Measurements from ENCODE around the gene CFI. TPM values are rescaled to one million over a fixed set of nuclear protein-coding genes. Genes with fewer than 3 reads are reported as not detected.

The CFI gene
- total RNA-seq (2012; rRNA removed) (0.18 and 0.28 TPM in 2 replicates), polyA plus RNA-seq (2012; rRNA removed) (0.10 and 0.12 TPM in 2 replicates), Bru-seq, nascent RNA (percentile 24 among the genes with signal in this experiment), BruChase-seq, experiment 1, labeled RNA remaining after a 6-hour chase (percentile 35 among the genes with signal in this experiment), BruChase-seq, experiment 2, labeled RNA remaining after a 2-hour chase (percentile 32 among the genes with signal in this experiment)
- polyA plus RNA-seq (2012; cell fraction: cytosol; rRNA removed), result 0.02 TPM in 2 replicates
- 0.46 TPM in 1 of 2 replicates, not detected in the other for polyA plus RNA-seq (2012; cell fraction: nucleus; rRNA removed; ENCODE audit: low replicate concordance)
- long read RNA-seq, result 0 reads

- intact Hi-C loops (cut with micrococcal nuclease), result no loop called here
- POLR2A ChIA-PET (ENCODE audit: unreplicated experiment), result no interaction called here
These were observed at the start of gene CFI for GRCh38 chr4:109801895-109802319. Gene CFI (minus strand): TSS chr4:109801999. CDS start chr4:109801971, 28 bp downstream.

More at GRCh38 chr4:109801895-109802319, at the start of gene CFI:
- Histone ChIP-seq H2BK120ac (ENCODE audit: low read depth, low read length) (no peak within 1 kb of the TSS), H3K27ac (ENCODE audit: insufficient read depth, low read length) (no peak within 1 kb of the TSS), H4K91ac (ENCODE audit: insufficient read depth, low read depth, low read length) (no peak within 1 kb of the TSS), H3K9me3 (ENCODE audit: control insufficient read depth, insufficient read depth, low read length) (no peaks in the 10 kb centered on the region), H3K14ac (replicated peaks; ENCODE audit: low read depth, low read length) (no peak within 1 kb of the TSS), H2BK5ac (ENCODE audit: low read depth, low read length, poor library complexity, severe bottlenecking) (no peak within 1 kb of the TSS), H3K4ac (ENCODE audit: low read depth, low read length) (no peak within 1 kb of the TSS), H2BK20ac (ENCODE audit: low read depth, low read length) (no peak within 1 kb of the TSS), H3K56ac (ENCODE audit: extremely low read depth, insufficient read depth, low read length) (no peak within 1 kb of the TSS), H4K8ac (ENCODE audit: low read depth in 2 of 2, low read length in 2 of 2) (no peak within 1 kb of the TSS), H3K79me1 (ENCODE audit: low read depth in 1 of 2, low read length in 2 of 2) (no peaks in the 10 kb centered on the region), H4K20me1 (ENCODE audit: insufficient read depth, low read length) (no peaks in the 10 kb centered on the region), H3K4me2 (ENCODE audit: low read depth, low read length) (no peak within 1 kb of the TSS), H3K4me1 (ENCODE audit: control insufficient read depth, insufficient read depth, low read length) (no peaks in the 10 kb centered on the region), H3K4me3 (ENCODE audit: insufficient read depth, low read depth, low read length) (no peak within 1 kb of the TSS), H3K23ac (ENCODE audit: low read depth, low read length) (no peak within 1 kb of the TSS), H3K9ac (ENCODE audit: low read depth, low read length) (no peak within 1 kb of the TSS), H3K9me1 (ENCODE audit: insufficient read depth, low read length) (no peaks in the 10 kb centered on the region; the same call in 1 of the 2 replicates), H2AK5ac (ENCODE audit: low read depth, low read length) (no peak within 1 kb of the TSS), H2AK9ac (replicated peaks; ENCODE audit: low read depth, low read length, poor library complexity) (no peak within 1 kb of the TSS), H4K5ac (ENCODE audit: low read depth, low read length) (no peak within 1 kb of the TSS), H2BK15ac (ENCODE audit: low read depth, low read length) (no peak within 1 kb of the TSS), H3K36me3 (ENCODE audit: control insufficient read depth, insufficient read depth, low read length) (no peaks in the 10 kb centered on the region), H3K18ac (ENCODE audit: low read depth, low read length) (no peak within 1 kb of the TSS), H3K27me3 (ENCODE audit: control insufficient read depth, insufficient read depth, low read length) (peaks cover 1% of the 10 kb centered on the region; the same call in 1 of the 2 replicates), H2AFZ (replicated peaks; ENCODE audit: low read length, poor library complexity) (no peak within 1 kb of the TSS)
- no peak for TF ChIP-seq POLR2A (IDR thresholded peaks at IDR 0.05; ENCODE audit: low read depth, low read length)
- TF ChIP-seq MXI1 (IDR thresholded peaks at IDR 0.05; ENCODE audit: borderline replicate concordance, low read depth, low read length), result no peak
- no peak for TF ChIP-seq RCOR1 (IDR thresholded peaks at IDR 0.05; ENCODE audit: insufficient replicate concordance, low read length)
- TF ChIP-seq ELK1 (IDR thresholded peaks at IDR 0.05; ENCODE audit: borderline replicate concordance, low read depth, low read length), result no peak
- no peak for TF ChIP-seq RFX5 (IDR thresholded peaks at IDR 0.05; ENCODE audit: low read depth, low read length)
- TF ChIP-seq FOS (IDR thresholded peaks at IDR 0.05; ENCODE audit: low read depth, low read length), result no peak
- no peak for TF ChIP-seq SMC3 (IDR thresholded peaks at IDR 0.05; ENCODE audit: low read depth, low read length)
- TF ChIP-seq NFE2L2 (IDR thresholded peaks at IDR 0.05; ENCODE audit: low read depth, low read length), result no peak
- no peak for TF ChIP-seq CHD1 (IDR thresholded peaks at IDR 0.05; ENCODE audit: low read depth, low read length)
- TF ChIP-seq BHLHE40 (IDR thresholded peaks at IDR 0.05; ENCODE audit: low read depth, low read length), result no peak
- CTCF ChIA-PET, result no interaction called here
- WGBS, 2 experiments (ENCODE audit: extremely low coverage in 2 of 2, insufficient read length in 1 of 2), result no CpG with 5 or more reads among the region's 2 CpGs
- peak; percentile 32 for DNase-seq
- no TSS peak for BruUV-seq (replicated peaks)
- no peak for ATAC-seq (ENCODE audit: low read depth)
- in situ Hi-C loops (cut with MboI; ENCODE audit: low sequenced_read_pairs), result no loop called here
- dilution Hi-C loops (cut with HindIII; ENCODE audit: low sequenced_read_pairs, unreplicated experiment), result no loop called here
